ENCODE measurements around the gene NOC4L.

- TF ChIP-seq CTCF (IDR thresholded peaks at IDR 0.05) (no peak), ZFX (IDR thresholded peaks at IDR 0.05; ENCODE audit: borderline replicate concordance) (no peak)
Measured at GRCh38 chr12:132105467-132105866, 38.8 kb upstream of the NOC4L start.
